ENCODE data around the gene FUZ. TPM values are rescaled to one million over a fixed set of nuclear protein-coding genes. Genes with fewer than 3 reads are reported as not detected.

Gene FUZ
- total RNA-seq, 1 donor, result 29.7 TPM

DNA sequence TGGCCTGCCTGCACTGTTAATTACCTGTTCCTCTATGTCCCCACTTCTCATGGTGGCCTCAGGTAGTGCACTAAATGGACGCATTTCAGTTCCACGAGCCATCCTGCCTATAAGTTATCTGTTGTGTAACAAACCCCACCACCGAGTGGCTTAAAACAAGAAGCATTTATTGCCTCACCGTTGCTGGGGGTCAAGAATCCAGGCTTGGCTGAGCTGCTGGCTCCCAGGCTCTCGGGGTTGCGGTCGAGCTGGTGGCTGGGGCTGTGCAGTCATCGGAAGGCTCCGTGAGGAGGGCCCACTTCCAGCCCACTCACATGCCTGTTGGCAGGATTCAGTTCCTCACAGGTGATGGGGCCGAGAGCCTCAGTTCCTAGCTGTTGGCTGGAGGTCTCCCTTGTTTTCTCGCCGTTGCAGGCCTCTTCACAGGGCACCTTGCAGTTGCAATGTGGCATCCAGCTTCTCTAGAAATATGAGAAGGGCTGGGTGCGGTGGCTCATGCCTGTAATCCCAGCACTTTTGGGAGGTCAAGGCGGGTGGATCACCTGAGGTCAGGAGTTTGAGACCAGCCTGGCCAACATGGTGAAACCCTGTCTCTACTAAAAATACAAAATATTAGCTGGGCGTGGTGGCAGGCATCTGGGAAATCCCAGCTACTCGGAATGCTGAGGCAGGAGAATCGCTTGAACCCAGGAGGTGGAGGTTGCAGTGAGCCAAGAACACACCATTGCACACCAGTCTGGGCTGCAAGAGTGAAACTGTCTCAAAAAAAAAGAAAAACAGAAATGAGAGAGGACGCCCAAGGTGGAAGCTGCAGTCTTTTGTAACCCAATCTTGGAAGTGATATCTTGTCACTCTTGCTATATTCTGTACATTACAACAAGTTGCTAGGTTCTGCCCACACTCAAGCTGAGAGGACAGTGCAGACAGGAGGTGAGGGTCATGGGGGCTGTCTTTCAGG is 31.3 kb upstream of the FUZ start:
- no peak overlapping the region for H3K4me2 ChIP-seq (ENCODE audit: insufficient read depth, low read length)
- H2AFZ ChIP-seq (ENCODE audit: low read length), result no peak overlapping the region
- H3K4me1 ChIP-seq (ENCODE audit: insufficient read depth, low read length), result peaks cover 13% of the 10 kb centered on the region
- TF ChIP-seq, protein P1, sequence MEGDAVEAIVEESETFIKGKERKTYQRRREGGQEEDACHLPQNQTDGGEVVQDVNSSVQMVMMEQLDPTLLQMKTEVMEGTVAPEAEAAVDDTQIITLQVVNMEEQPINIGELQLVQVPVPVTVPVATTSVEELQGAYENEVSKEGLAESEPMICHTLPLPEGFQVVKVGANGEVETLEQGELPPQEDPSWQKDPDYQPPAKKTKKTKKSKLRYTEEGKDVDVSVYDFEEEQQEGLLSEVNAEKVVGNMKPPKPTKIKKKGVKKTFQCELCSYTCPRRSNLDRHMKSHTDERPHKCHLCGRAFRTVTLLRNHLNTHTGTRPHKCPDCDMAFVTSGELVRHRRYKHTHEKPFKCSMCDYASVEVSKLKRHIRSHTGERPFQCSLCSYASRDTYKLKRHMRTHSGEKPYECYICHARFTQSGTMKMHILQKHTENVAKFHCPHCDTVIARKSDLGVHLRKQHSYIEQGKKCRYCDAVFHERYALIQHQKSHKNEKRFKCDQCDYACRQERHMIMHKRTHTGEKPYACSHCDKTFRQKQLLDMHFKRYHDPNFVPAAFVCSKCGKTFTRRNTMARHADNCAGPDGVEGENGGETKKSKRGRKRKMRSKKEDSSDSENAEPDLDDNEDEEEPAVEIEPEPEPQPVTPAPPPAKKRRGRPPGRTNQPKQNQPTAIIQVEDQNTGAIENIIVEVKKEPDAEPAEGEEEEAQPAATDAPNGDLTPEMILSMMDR (IDR thresholded peaks at IDR 0.05; ENCODE audit: extremely low read depth, low read depth, low read length), result no peak
- H3K27me3 ChIP-seq (ENCODE audit: insufficient read depth, low read length), result no peaks in the 10 kb centered on the region
- DNase-seq (ENCODE audit: insufficient read length, low spot score, missing footprints), result no peak
- peaks cover 14% of the 10 kb centered on the region for H3K36me3 ChIP-seq (ENCODE audit: insufficient read depth, low read length)
- no peak overlapping the region for H3K27ac ChIP-seq (ENCODE audit: low read depth, low read length)
- H3K4me3 ChIP-seq (ENCODE audit: insufficient read depth, low read length), result no peak overlapping the region
- H4K20me1 ChIP-seq (ENCODE audit: insufficient read depth, low read length), result peaks cover 6% of the 10 kb centered on the region
- H3K79me2 ChIP-seq (ENCODE audit: insufficient read depth, low read length), result peaks cover under 1% of the 10 kb centered on the region
- no peaks in the 10 kb centered on the region for H3K9me3 ChIP-seq (ENCODE audit: low read depth, low read length)

DNA sequence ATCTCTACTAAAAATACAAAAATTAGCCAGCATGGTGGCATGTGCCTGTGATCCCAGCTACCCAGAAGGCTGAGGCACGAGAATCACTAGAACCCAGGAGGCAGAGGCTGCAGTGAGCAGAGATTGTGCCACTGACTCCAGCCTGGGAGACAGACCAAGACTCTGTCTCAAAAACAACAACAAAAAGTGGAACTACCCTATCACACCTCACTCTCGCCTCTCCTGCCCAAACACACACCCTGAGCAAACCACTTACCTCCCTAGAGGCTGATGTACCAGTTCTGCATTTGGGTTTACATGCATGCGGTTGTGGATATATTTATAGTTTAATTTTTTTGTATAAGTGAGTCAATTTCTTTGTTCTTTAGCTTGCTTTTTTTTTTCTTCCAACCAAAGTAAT is 30.2 kb upstream of the FUZ start:
- Histone ChIP-seq H3K36me3 (ENCODE audit: insufficient read depth, low read length) (peaks cover 26% of the 10 kb centered on the region), H3K4me1 (ENCODE audit: insufficient read depth, low read length) (peaks cover 6% of the 10 kb centered on the region), H3K79me2 (ENCODE audit: insufficient read depth, low read length) (no peaks in the 10 kb centered on the region), H3K4me3 (ENCODE audit: insufficient read depth, low read length) (no peak overlapping the region), H3K9me3 (ENCODE audit: low read depth, low read length) (no peaks in the 10 kb centered on the region), H3K4me2 (ENCODE audit: insufficient read depth, low read length) (no peak overlapping the region), H3K27ac (ENCODE audit: low read depth, low read length) (no peak overlapping the region), H2AFZ (ENCODE audit: low read length) (no peak overlapping the region), H3K27me3 (ENCODE audit: insufficient read depth, low read length) (no peaks in the 10 kb centered on the region), H4K20me1 (ENCODE audit: insufficient read depth, low read length) (peaks cover 6% of the 10 kb centered on the region)
- DNase-seq (ENCODE audit: insufficient read length, low spot score, missing footprints), result no peak
- TF ChIP-seq, protein P1 (IDR thresholded peaks at IDR 0.05; ENCODE audit: extremely low read depth, low read depth, low read length), result no peak

GRCh38 chr19:49840736-49841249 is 27.7 kb upstream of the FUZ start:
- H3K79me2 ChIP-seq (ENCODE audit: insufficient read depth, low read length), result no peaks in the 10 kb centered on the region
- H3K4me2 ChIP-seq (ENCODE audit: insufficient read depth, low read length), result no peak overlapping the region
- H3K27me3 ChIP-seq (ENCODE audit: insufficient read depth, low read length), result no peaks in the 10 kb centered on the region
- TF ChIP-seq, protein P1 (IDR thresholded peaks at IDR 0.05; ENCODE audit: extremely low read depth, low read depth, low read length), result no peak
- H3K4me1 ChIP-seq (ENCODE audit: insufficient read depth, low read length), result no peaks in the 10 kb centered on the region
- H2AFZ ChIP-seq (ENCODE audit: low read length), result no peak overlapping the region
- no peak overlapping the region for H3K27ac ChIP-seq (ENCODE audit: low read depth, low read length)
- peak; percentile 47 for DNase-seq (ENCODE audit: insufficient read length, low spot score, missing footprints)
- H3K9me3 ChIP-seq (ENCODE audit: low read depth, low read length), result no peaks in the 10 kb centered on the region
- peaks cover 42% of the 10 kb centered on the region for H3K36me3 ChIP-seq (ENCODE audit: insufficient read depth, low read length)
- H3K4me3 ChIP-seq (ENCODE audit: insufficient read depth, low read length), result no peak overlapping the region
- H4K20me1 ChIP-seq (ENCODE audit: insufficient read depth, low read length), result no peaks in the 10 kb centered on the region

- no peaks in the 10 kb centered on the region for H3K9me3 ChIP-seq (ENCODE audit: low read depth, low read length)
- H4K20me1 ChIP-seq (ENCODE audit: insufficient read depth, low read length), result no peaks in the 10 kb centered on the region
- no peaks in the 10 kb centered on the region for H3K79me2 ChIP-seq (ENCODE audit: insufficient read depth, low read length)
- no peak overlapping the region for H3K4me3 ChIP-seq (ENCODE audit: insufficient read depth, low read length)
- H3K36me3 ChIP-seq (ENCODE audit: insufficient read depth, low read length), result peaks cover 42% of the 10 kb centered on the region
- no peak overlapping the region for H2AFZ ChIP-seq (ENCODE audit: low read length)
- peak; percentile 30 for DNase-seq (ENCODE audit: insufficient read length, low spot score, missing footprints)
- TF ChIP-seq, protein P1 (IDR thresholded peaks at IDR 0.05; ENCODE audit: extremely low read depth, low read depth, low read length), result no peak
- no peaks in the 10 kb centered on the region for H3K27me3 ChIP-seq (ENCODE audit: insufficient read depth, low read length)
- no peak overlapping the region for H3K4me2 ChIP-seq (ENCODE audit: insufficient read depth, low read length)
- no peaks in the 10 kb centered on the region for H3K4me1 ChIP-seq (ENCODE audit: insufficient read depth, low read length)
- no peak overlapping the region for H3K27ac ChIP-seq (ENCODE audit: low read depth, low read length)
These were observed 27.2 kb upstream of the FUZ start for GRCh38 chr19:49840321-49840720.
